Spinal cord (tissue), 10 donors: ENCODE results near the gene FBXW9. TPM values are rescaled to one million over a fixed set of nuclear protein-coding genes. Genes with fewer than 3 reads are reported as not detected.
"Not testable (repeated sequence)": the region's sequence is repeated elsewhere in the genome, so short reads cannot be mapped to it uniquely, and the experiment has no call there.

ENCODE experiments used
- DNase-seq, 6 donors: peaks; one replicate each; pipeline versions ENCODE4 v3.0.0 to v3.0.0-alpha.2; 2013 to 2015; ENCODE audit warnings: low spot score in 6 of 6, low read depth in 4 of 6
- H3K27ac ChIP-seq: one replicate; pipeline ENCODE4 v1.5.1; 2013; ENCODE audit warnings: low read depth, low read length, control low read depth
- H3K27me3 ChIP-seq: one replicate; pipeline ENCODE4 v1.6.1; 2013; ENCODE audit warnings: low read length; ENCODE audit not compliant: control insufficient read depth, insufficient read depth
- H3K36me3 ChIP-seq: one replicate; pipeline ENCODE4 v1.6.1; 2013; ENCODE audit warnings: low read length; ENCODE audit not compliant: control insufficient read depth, insufficient read depth
- H3K4me1 ChIP-seq: one replicate; pipeline ENCODE4 v1.6.1; 2013; ENCODE audit warnings: low read length; ENCODE audit not compliant: control insufficient read depth, insufficient read depth
- H3K4me3 ChIP-seq: one replicate; pipeline ENCODE4 v1.5.1; 2013; ENCODE audit warnings: low read depth, low read length, control low read depth
- H3K9me3 ChIP-seq: one replicate; pipeline ENCODE4 v1.6.1; 2013; ENCODE audit warnings: low read length; ENCODE audit not compliant: control insufficient read depth, insufficient read depth
- WGBS: methylation state at CpG from one replicate; pipeline ENCODE4 v1.1.5; 2013; ENCODE audit warnings: missing lambda C conversion rate; ENCODE audit not compliant: insufficient coverage; 5-methylcytosine and 5-hydroxymethylcytosine counted together
- polyA plus RNA-seq, 2 donors: library from polyadenylated mRNA; unstranded; fragments of 120-200 nt; gene quantifications; one replicate each; pipeline ENCODE4 v1.2.1, GENCODE V29; 2013; ENCODE audit not compliant: insufficient read length in 2 of 2
- total RNA-seq, 2 donors: library from RNA; depleted of rRNA in 1 of 2; stranded (reverse); fragments of 120-200 nt in 1 of 2; fragments of >200 nt in 1 of 2; gene quantifications; one replicate each; pipeline versions ENCODE4 v1.2.3 to v1.2.4, GENCODE V29; 2013 to 2014
- donor health status: healthy.

Gene FBXW9
- total and polyA plus RNA-seq, 4 donors, result 6.2 to 21.7 (median 18.4) TPM

GRCh38 chr19:12648088-12648487 is 48.3 kb downstream of the FBXW9 start:
- no peak overlapping the region for H3K4me3 ChIP-seq
- no peak overlapping the region for H3K27ac ChIP-seq
- DNase-seq, result no peak
- no peaks in the 10 kb centered on the region for H3K27me3 ChIP-seq
- no peaks in the 10 kb centered on the region for H3K9me3 ChIP-seq
- peaks cover 18% of the 10 kb centered on the region for H3K36me3 ChIP-seq
- 16% methylated on average over 25 of the region's 29 CpGs for WGBS
- peaks cover 15% of the 10 kb centered on the region for H3K4me1 ChIP-seq

GRCh38 chr19:12647490-12648071 is 48.9 kb downstream of the FBXW9 start:
- no peak overlapping the region for H3K27ac ChIP-seq
- DNase-seq, result peak in 2 of 6 donors; percentile 33 to 58
- no peak overlapping the region for H3K4me3 ChIP-seq
- H3K27me3 ChIP-seq, result no peaks in the 10 kb centered on the region
- WGBS, result 6% methylated on average over 31 of the region's 31 CpGs
- peaks cover 15% of the 10 kb centered on the region for H3K4me1 ChIP-seq
- H3K9me3 ChIP-seq, result no peaks in the 10 kb centered on the region
- H3K36me3 ChIP-seq, result peaks cover 20% of the 10 kb centered on the region

- 77% methylated on average over 3 of the region's 8 CpGs for WGBS
- no peak overlapping the region for H3K4me3 ChIP-seq
- no peaks in the 10 kb centered on the region for H3K27me3 ChIP-seq
- no peak for DNase-seq
- H3K27ac ChIP-seq, result no peak overlapping the region
- H3K4me1 ChIP-seq, result peaks cover 15% of the 10 kb centered on the region
- no peaks in the 10 kb centered on the region for H3K9me3 ChIP-seq
- peaks cover 17% of the 10 kb centered on the region for H3K36me3 ChIP-seq
These were observed 49.4 kb downstream of the FBXW9 start for GRCh38 chr19:12647047-12647446.

GRCh38 chr19:12646551-12646950 is 49.9 kb downstream of the FBXW9 start:
- no peak overlapping the region for H3K27ac ChIP-seq
- H3K4me1 ChIP-seq, result peaks cover 15% of the 10 kb centered on the region
- H3K27me3 ChIP-seq, result no peaks in the 10 kb centered on the region
- no peak overlapping the region for H3K4me3 ChIP-seq
- H3K9me3 ChIP-seq, result no peaks in the 10 kb centered on the region
- peaks cover 12% of the 10 kb centered on the region for H3K36me3 ChIP-seq
- no peak for DNase-seq
- 98% methylated on average over 4 of the region's 10 CpGs for WGBS

GRCh38 chr19:12643716-12644115 is 52.7 kb downstream of the FBXW9 start:
- 97% methylated on average over 14 of the region's 14 CpGs for WGBS
- not testable (repeated sequence) for H3K9me3 ChIP-seq

GRCh38 chr19:12642506-12642905 is 53.9 kb downstream of the FBXW9 start:
- Histone ChIP-seq H3K36me3 (peaks cover 3% of the 10 kb centered on the region), H3K4me1 (peaks cover 13% of the 10 kb centered on the region), H3K9me3 (no peaks in the 10 kb centered on the region), H3K4me3 (no peak overlapping the region), H3K27ac (no peak overlapping the region), H3K27me3 (no peaks in the 10 kb centered on the region)
- no peak for DNase-seq
- 88% methylated on average over 15 of the region's 26 CpGs for WGBS

More at GRCh38 chr19:12643716-12644115, 52.7 kb downstream of the FBXW9 start:
- peaks cover 25% of the 10 kb centered on the region for H3K4me1 ChIP-seq
- H3K36me3 ChIP-seq, H3K27me3 ChIP-seq, H3K4me3 ChIP-seq, H3K27ac ChIP-seq, DNase-seq: not testable (repeated sequence)

GRCh38 chr19:12641456-12641855 is 55.0 kb downstream of the FBXW9 start:
- Histone ChIP-seq H3K9me3 (no peaks in the 10 kb centered on the region), H3K27ac (no peak overlapping the region), H3K4me3 (no peak overlapping the region), H3K4me1 (peaks cover 10% of the 10 kb centered on the region), H3K27me3 (no peaks in the 10 kb centered on the region), H3K36me3 (peaks cover 3% of the 10 kb centered on the region)
- WGBS, result 64% methylated on average over 10 of the region's 13 CpGs
- DNase-seq, result no peak

- DNase-seq, result peak; percentile 7 to 85 (median 40)
- peaks cover 10% of the 10 kb centered on the region for H3K4me1 ChIP-seq
- no peak overlapping the region for H3K27ac ChIP-seq
- H3K4me3 ChIP-seq, result no peak overlapping the region
- no peaks in the 10 kb centered on the region for H3K9me3 ChIP-seq
- WGBS, result 12% methylated on average over 37 of the region's 39 CpGs
- peaks cover 3% of the 10 kb centered on the region for H3K36me3 ChIP-seq
- H3K27me3 ChIP-seq, result no peaks in the 10 kb centered on the region
These were observed 56.4 kb downstream of the FBXW9 start for GRCh38 chr19:12639901-12640613.
